GM12874 (cell line): ENCODE results near the gene PRKG1.

Source experiments
- CTCF ChIP-seq: IDR thresholded peaks from 2 replicates; pipeline ENCODE4 v1.5.1; 2011; ENCODE audit warnings: low read depth, mild to moderate bottlenecking, control low read depth, low read length, moderate library complexity; ENCODE audit not compliant: insufficient read depth

Gene PRKG1

GRCh38 chr10:51748959-51749358 lies 674.7 kb downstream of the PRKG1 start:
- no peak for TF ChIP-seq CTCF

GRCh38 chr10:51758366-51758765 lies 684.1 kb downstream of the PRKG1 start:
- TF ChIP-seq CTCF: no peak

GRCh38 chr10:51759896-51760534 lies 685.7 kb downstream of the PRKG1 start:
- no peak for TF ChIP-seq CTCF

- TF ChIP-seq CTCF: no peak
Observed at GRCh38 chr10:51760864-51761640, 686.8 kb downstream of the PRKG1 start.

GRCh38 chr10:51763746-51764145 lies 689.5 kb downstream of the PRKG1 start:
- no peak for TF ChIP-seq CTCF

GRCh38 chr10:51765284-51765971 lies 691.1 kb downstream of the PRKG1 start:
- TF ChIP-seq CTCF: no peak

GRCh38 chr10:51766423-51767102 lies 692.3 kb downstream of the PRKG1 start:
- no peak for TF ChIP-seq CTCF
